GM04503 (cell line): ENCODE results near the gene SLC22A4.

Source experiments
- DNase-seq: peaks from one replicate; pipeline ENCODE4 v3.0.0-alpha.2; 2012; ENCODE audit warnings: low read depth

Gene SLC22A4

DNA sequence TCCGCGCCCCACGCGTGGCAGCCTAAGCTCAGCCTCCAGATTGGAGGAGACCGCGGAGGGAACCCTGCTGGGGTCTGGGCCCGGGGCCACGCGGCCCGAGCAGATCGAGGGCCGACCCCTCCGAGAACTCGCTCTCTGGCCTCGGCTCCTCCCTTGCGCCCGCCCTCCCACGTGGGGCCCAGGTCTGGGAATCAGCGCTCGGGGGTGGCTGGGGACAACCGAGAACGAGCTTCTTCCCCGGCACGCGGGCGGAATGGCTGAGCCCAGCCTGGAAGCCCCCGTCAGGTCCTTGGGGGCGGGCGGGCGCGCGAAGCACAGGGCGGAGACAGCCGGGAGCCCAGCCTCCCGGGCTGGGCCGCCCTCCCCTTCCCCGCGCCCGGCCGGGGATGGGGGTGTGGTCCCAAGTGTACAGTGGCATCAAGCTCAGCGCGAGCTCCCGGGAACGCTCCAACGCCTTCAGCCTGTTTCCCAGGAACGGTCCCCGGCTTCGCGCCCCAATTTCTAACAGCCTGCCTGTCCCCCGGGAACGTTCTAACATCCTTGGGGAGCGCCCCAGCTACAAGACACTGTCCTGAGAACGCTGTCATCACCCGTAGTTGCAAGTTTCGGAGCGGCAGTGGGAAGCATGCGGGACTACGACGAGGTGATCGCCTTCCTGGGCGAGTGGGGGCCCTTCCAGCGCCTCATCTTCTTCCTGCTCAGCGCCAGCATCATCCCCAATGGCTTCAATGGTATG lies at the start of gene SLC22A4:
SLC22A4 (plus strand) TSS at position 403 of the 736 bp plus-strand sequence; CDS start at position 626, 223 bp downstream.
- no peak for DNase-seq

DNA sequence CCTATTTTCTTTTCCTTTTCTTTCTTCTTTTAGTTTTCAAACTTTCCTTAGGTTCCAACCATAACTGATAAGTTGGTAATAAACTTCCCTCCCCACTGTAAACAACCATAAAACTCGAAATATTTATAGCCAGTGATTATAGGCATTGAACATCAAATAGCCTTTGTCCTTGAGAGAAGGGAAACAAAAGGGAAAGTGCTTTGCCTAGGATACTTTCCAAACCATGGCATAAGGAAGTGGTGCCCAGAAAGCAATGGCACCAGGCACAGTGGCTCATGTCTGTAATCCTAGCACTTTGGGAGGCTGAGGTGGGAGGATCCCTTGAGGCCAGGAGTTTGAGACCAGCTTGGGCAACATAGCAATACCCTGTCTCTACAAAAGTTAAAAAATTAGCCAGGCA lies 48.6 kb upstream of the SLC22A4 start:
- DNase-seq, result no peak

DNA sequence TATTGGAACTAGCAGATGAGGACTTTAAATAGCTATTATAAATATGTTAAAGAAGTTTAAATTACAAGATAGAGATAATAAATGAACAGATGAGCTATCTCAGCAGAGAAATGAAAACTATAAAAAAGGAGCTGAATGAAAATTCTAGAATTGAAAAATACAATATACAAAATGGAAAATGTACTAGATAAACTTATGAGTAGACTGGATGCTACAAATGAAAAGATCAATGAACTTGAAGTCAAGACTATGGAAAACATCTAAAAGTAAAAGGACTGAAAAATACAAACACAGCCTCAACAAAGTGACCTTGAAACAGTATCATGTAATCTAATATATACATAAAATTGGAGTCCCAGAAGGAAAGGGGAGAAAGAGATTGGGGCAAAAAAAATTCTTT lies 47.4 kb upstream of the SLC22A4 start:
- DNase-seq, result no peak

DNA sequence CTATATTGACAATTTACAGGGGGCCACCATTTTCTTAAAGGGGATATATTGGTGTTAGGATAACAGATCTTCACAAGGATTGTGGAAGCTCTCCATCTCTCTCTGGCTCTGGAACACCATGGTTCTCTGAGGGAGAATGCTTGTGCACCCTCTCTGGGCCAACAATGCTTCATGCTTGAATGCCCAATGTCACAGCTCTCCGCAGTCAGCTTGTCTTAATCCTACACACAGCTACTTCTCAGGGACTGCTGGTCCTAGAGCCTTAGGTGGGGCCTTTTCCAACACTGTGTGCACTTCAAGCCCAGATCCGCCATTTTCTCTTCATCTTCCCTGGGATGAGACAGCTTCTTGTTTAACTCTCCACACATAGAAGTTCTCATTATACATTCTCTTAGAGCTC lies 43.6 kb upstream of the SLC22A4 start:
- no peak for DNase-seq

DNA sequence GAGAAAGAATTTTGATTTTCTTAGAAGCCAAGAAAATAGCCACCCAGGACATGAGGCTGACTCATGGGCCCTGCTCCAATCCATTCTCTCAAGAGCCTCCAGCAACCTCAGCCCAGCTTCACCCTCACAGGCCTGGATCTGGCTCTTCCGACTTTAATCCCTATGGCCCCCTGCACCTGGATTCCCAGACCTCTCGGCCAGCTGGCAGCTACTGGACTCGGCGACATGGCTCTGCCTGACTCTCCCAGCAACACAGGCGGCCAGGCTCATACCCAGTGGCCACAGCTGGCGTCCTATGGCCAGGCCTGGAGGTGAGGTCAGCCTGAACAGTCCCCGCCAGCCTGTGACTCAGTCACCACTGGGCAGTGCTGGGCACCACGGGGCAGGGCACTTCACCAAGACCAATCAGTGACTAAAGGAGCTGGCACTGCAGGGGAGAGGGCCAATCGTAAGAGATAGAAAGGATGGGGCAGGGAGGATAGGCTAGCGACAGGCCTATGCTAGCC lies 42.9 kb upstream of the SLC22A4 start:
- DNase-seq, result no peak

DNA sequence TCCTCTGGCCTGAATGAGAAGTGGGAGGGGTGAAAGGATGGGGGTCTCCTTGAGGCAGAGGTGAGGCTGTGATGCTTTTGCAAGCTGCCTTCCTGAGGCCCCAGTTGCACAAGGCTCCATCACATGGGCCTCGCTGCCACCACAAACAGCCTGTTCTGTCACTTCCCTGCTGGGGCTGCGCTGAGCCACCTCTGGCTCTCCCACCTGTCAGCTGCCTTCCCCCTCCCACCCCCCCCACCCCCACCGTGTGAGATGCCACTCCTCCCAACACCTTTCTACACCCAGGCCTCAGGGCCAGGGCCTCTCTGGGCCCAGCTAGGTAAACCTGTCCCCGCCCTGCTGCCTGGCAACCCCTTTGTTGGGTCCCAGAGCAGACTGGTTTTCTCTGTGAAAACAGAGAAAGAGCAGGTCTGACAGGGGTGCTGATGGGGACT lies 41.2 kb upstream of the SLC22A4 start:
- no peak for DNase-seq

DNA sequence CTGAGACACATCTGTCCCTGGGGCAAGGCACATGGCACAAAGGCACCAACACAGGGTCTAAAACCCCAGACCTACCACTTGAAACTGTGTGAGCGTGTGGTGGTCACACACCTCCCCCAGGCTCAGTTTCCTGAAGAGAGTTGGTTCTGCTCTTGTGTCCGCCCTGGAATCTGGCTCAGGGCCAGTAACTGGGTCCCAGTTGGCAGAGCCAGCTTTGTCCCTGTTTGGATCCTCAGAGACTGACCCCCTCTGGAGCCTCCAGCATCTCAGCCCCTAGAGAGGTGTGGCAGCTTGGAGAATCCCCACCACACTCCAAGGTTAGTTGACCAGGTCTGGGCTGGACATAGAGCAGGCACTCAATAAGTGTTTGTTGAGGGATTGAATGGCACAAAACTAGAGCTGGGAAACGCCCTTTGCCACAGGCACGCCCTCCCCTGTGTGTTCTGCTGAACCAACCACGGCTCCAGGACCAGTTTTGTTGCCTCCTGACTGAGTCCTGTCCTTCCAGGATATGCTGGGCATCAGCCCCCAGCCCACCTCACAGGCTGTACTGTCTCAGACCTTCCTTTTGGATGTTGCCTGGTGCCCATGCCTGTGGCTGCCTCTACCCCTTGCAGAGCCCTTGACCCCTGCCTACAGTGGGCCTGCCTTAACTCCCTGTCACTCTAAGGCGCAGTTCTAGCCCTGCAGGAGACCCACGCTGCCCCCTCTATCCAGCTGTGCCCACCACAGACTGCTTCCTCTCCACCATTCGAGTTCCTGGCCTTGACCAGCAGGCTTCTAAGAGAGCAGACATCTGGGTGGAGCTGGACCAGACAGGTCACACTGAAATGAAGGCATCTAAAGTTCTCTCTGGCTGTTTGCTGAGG lies 40.5 kb upstream of the SLC22A4 start:
- DNase-seq, result no peak

DNA sequence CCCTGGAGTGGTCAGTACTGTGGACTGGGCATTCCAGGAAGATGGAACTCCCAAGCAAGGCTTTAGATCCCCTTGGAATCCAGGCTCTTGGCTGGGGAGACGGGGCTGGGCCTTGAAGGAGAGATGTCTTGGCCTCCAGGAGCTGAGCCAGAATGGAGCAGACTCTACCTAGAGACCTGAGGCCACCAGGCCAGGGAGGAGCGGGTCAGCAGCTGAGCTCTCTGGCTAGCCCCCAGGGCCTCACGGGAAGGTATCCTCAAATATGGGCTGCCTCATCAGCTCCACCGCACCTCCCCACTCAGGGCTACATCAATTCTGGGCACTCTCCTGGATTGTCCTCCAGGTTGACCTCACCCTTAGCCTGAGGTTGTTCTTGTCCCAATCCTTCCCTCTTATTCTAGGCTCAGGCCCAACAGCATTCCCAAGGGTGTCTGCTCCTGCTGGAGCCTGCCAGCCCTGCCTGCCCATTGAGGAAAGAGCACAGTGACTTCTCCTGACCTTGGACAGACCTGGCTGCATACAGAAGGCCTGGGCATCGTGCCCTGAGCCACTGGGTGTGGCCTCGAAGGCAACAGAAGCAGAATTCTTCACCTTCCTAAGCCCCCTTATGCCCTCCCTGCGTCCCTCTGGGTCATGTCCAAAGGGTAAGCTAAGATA lies 39.7 kb upstream of the SLC22A4 start:
- DNase-seq, result no peak

DNA sequence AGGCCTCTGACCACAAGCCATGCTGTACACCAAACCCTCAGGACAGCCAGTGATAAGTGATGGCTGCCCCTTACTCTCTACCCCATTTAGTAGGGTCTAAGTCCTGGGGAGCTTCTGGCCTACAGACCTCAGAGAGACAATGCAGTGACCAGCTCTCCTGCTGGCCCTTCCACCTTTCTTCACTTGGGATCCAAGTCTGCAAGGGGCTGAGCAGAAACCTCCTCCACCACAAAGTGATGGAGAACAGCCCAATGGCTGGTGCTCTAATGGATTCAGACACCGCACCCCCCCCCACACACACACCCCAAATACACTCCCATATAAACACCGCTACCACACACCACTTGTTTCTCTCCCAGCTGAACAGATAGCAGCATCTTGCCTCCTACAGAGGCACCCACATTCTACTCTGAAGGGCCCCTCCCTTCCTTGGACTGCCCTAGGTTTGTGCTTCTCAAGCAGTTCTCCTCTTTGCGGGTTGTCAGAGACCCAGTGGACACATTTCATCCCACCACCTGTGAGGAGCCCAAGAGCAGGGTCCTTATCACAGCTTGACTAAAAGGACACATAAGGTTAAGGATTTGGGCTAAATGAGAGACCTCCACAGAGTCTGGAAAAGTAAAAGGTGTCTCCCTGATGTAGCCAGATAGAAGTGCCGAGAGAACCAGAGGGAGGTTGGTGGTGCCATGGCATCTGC lies 38.0 kb upstream of the SLC22A4 start:
- DNase-seq, result no peak

DNA sequence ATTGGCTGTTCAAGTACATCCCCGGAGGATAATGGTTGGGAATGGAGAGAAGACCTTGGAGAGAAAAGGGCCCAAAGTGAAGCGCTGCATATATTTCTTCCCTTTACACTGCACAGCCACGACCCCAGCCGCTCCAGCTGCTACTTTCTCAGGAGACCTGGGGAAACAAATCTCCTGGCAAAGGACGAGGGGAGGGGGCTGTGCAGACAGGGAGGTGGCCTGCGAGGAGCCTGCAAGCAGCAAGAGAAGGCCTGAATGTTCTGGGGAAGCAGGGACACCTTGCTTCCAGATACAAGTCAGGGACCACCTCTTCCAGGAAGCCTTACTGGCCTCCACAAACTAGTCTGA lies 37.4 kb upstream of the SLC22A4 start:
- DNase-seq, result no peak

DNA sequence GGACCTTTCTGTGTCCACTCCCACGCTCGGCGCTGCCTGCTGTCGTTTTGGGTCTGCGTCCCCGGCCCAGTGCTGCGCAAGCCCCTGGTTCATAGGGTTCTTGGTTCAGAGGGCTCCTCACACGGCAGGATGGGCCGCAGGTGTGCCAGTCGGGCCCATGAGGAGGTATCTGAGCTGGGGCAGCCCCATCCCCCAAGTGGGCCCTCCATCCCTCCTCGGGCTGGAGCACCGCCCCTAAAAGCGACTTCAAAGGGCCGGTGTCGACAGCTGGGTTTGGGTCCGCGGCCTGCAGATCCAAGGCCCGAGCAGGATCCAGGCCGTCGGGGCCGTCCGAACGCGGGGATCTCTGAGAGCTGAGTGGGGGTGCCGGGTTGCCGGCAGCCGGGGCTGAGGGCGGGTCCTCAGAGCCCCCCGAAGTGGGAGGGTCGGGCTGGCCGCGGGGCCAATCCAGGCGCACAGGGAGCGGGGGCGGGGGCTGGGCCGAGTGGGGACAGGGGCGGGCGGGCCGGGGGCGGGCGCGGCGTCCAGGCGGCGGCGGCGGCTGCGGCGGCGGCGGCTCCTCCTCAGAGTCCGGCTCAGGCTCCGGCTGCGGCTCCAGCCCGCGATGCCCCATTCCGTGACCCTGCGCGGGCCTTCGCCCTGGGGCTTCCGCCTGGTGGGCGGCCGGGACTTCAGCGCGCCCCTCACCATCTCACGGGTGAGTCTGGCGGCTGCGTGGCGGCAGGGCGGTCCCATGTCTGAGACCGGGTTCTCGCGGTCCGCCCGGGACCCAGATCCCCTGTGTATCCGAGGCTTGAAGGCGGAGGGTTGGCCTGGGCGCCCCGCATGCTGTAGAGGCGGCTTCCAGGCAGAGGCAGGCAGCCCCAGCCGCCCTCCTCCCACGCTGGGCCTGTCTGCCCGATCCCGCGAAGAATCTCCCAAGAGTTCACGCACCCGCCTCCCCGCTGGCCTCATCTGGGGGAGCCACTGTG lies 36.8 kb upstream of the SLC22A4 start, which contains the start of gene PDLIM4:
PDLIM4 (plus strand) TSS at position 566 of the 971 bp plus-strand sequence; CDS start at position 605, 39 bp downstream.
- no peak for DNase-seq

DNA sequence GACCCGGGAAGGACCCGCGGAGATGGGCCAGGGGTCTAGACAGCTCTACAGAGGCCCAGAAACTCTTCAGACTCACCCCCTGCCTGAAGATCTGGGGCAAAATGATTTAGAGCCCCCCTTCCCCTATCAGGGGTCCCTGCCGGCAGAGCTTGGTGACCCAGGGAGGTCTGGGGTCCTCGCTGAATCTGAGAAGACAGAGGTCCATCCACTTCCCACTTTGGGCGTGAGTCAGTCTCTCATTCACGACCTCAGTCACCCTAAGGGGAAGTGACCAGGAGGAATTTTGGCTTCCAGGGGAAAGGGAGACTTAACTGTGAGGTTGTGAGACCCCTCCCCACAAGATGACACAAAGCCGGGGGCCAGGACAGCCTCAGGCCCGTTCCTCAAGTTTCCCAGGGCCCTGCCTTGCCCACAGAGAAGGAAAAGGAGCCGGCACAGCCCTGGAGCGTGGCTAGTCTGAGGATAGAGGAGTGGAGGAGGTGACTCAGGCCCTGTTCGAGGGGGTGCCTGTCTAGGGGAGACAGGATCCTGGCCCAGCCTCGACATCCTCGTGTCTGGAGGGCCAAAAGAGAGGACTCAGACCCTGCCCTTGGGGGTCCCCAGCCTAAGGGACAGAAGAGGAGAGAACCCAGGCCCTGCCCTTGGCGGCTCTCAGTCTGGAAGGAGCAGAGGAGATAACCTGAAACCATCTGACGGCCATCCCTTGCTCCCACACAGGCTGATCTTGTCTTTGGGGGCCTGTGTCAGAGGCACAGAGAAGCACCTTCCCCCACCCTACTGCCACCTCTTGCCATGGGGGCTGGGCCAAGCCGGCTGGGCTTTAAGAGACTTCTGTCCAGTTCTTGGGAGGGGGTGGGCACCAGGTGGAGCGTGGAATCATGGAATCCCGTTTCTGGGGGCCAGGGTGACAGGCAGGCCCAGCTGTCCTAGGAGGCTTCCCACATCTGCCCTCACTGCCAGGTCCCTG lies 35.8 kb upstream of the SLC22A4 start:
- no peak for DNase-seq

DNA sequence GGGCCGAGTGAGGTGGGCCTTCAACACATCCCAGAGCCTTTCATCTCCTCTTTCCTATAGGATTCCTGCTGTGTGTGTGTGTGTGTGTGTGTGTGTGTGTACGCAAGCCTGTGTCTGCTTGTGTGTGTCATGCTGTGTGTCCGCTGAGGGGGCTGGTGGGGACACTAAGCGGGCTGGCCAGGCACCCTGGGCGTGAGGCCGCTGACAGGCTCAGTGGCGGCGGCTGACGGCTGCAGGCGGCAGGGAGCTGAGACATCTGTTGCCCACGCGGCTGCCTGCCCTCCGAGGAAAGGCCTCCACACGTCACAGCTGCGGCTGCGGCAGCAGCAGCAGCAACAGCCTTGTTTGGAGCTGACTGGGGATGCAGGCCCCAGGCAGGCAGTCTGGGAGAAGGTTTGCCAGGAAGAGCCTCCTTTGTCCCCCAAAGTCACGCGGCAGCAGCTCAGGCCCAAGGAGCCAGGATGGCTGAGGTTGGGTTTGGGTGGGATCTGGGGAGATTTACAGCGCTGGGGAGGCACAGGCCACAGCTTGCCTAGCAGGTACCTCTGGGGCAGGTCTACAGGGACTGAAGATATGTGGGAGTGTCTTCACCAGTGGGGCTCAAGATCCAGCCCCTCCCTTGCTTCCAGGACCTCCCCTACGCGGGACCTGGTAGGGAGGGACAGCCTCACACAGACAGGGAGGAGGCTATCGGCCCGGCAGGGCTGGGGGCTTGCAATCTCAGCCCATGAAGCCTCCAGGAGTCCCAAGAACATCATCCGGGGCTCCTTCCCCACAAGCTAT lies 34.9 kb upstream of the SLC22A4 start:
- DNase-seq, result peak; percentile 61

DNA sequence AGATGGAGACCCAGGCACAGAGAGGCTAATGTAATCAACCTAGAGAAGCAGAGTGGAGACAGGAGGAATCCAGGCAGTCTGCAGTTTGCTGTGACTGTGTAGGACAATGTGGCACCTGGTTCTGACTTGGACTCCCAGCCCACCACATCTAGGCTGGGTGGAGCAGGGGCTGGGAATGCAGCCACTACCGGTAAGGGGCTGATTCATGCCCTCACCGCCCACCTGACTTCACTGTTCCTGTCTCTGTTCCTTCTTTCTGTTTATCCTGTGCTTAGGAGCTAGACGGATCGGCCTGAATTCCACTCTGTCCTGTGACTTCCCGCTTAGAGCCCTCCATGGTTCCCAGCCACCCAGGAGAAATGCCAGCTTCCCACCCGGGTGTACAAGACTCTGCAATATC lies 34.1 kb upstream of the SLC22A4 start:
- DNase-seq, result no peak

DNA sequence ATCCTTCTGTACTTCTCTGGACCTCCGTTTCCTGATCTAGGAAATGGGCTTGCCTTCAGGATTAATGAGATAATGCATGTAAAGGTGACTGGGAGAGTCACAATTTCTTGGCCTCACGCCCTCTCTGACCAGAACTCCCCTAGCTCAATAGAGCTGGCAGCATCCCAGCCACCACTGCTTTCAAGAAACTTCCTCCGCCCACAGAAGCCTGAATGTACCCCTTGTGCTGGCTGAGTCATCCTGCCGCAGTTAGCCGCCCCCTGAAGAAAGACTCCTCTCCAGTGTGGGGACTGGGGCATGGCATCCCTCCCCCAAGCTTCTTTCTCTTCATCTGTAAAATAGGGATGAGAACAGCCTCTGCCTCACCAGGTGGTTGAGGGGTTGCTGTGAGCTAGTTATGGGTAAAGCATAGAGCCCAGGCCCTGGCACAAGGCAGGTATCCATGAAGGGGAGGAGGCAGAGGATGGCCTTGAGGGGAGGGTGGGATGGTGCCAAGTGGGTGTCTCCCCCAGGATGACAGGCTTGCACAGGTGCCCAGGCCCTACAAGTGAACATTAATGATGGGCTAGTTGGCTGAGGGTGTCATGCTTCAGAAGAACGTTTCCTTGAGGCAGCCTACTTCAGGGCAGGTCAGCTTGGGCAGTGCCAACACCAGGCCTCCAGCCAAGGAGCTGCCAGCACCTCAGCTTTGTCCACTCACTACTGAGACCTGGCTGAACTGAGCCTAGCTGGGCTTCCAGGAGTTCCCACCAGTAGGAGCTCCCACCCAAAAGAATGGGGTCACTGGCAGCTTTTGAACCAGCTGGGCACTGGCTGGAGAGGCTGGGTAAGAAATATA lies 33.3 kb upstream of the SLC22A4 start:
- DNase-seq, result no peak

DNA sequence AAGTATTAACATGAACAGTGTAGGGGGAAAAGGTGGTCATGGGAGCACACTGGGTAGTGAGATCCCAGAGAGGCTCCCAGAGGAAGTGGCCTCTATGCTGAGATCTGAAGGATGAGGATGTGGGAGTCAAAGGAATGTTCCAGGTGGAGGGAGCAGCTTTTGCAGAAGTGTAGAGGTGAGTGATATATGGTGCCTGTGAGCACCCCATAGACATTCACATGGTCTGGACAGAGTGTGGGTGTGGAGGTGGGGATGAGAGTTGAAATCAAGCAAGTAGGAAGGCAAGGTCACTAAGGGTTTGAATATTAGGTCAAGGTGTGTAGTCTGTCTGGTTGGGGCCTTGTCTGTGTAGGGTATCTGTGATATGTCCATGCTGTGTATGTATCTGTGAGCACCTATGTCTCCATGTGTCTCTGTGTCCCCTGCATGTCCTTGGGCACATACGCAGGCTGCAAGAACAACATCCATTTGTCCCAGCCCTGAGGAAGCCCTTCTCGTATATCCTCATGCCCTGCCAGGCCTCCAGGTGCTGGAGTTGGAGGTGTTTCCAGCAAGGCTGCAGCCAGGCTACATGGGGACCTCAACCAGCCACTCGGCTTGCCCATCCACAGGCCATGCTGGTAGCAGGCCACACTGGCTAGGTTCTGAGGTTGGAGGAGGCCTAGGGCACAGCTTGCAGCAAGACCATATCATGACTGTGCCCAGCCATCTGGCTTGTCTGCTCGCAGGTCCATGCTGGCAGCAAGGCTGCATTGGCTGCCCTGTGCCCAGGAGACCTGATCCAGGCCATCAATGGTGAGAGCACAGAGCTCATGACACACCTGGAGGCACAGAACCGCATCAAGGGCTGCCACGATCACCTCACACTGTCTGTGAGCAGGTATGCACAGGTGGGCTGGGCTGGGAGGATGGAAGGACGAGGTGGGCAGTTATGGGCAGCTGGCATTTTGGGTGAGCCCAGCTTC lies 32.0 kb upstream of the SLC22A4 start:
- no peak for DNase-seq
